CD14-positive monocyte (primary cell): ENCODE data around the gene HS3ST3B1. TPM values are rescaled to one million over a fixed set of nuclear protein-coding genes. Genes with fewer than 3 reads are reported as not detected.

Source experiments
- DNase-seq, 3 donors: peaks; one replicate each; pipeline ENCODE4 v3.0.0-alpha.2; 2011 to 2022
- H2AFZ ChIP-seq: 2 replicates; pipeline ENCODE4 v1.6.0; 2012; ENCODE audit warnings: mild to moderate bottlenecking, low read depth, low read length, inconsistent platforms; ENCODE audit not compliant: insufficient read depth, poor library complexity, severe bottlenecking
- H3K27ac ChIP-seq, 2 donors: 1 replicate in 1 of 2; 2 replicates in 1 of 2; pipeline ENCODE4 v1.5.1; 2012 to 2013; ENCODE audit warnings: low read length in 2 of 2, control low read depth in 1 of 2, inconsistent platforms in 1 of 2, low read depth in 1 of 2, mild to moderate bottlenecking in 1 of 2
- H3K27me3 ChIP-seq, 2 donors: one replicate each; pipeline versions ENCODE4 v1.6.0 to v1.6.1; 2011 to 2013; ENCODE audit warnings: low read length in 2 of 2; ENCODE audit not compliant: control insufficient read depth in 2 of 2, insufficient read depth in 2 of 2
- H3K36me3 ChIP-seq, 2 donors: replicated peaks in 1 of 2; 1 replicate in 1 of 2; 2 replicates in 1 of 2; pipeline versions ENCODE4 v1.5.1 to v1.6.1; 2012 to 2013; ENCODE audit warnings: low read length in 2 of 2, control low read depth in 1 of 2, inconsistent platforms in 1 of 2, mild to moderate bottlenecking in 1 of 2; ENCODE audit not compliant: insufficient read depth in 2 of 2, control insufficient read depth in 1 of 2
- H3K4me1 ChIP-seq, 2 donors: 1 replicate in 1 of 2; 2 replicates in 1 of 2; pipeline versions ENCODE4 v1.5.1 to v1.6.1; 2012 to 2013; ENCODE audit warnings: low read length in 2 of 2, control low read depth in 1 of 2, inconsistent platforms in 1 of 2, mild to moderate bottlenecking in 1 of 2, moderate library complexity in 1 of 2; ENCODE audit not compliant: insufficient read depth in 2 of 2, control insufficient read depth in 1 of 2
- H3K4me2 ChIP-seq: replicated peaks from 2 replicates; pipeline ENCODE3; 2012; ENCODE audit warnings: low read length, moderate library complexity, mild to moderate bottlenecking; ENCODE audit not compliant: poor library complexity, severe bottlenecking; ENCODE audit errors: extremely low read depth
- H3K4me3 ChIP-seq, 3 experiments: fragments of 200-600 bp in 1 of 3; sonication (generic) in 1 of 3; replicated peaks in 1 of 3; 1 replicate in 2 of 3; 2 replicates in 1 of 3; pipeline ENCODE4 v1.5.1; 2011 to 2013; ENCODE audit warnings: low read length in 3 of 3, mild to moderate bottlenecking in 3 of 3, control low read depth in 2 of 3, low read depth in 2 of 3, inconsistent platforms in 1 of 3, moderate library complexity in 1 of 3
- H3K79me2 ChIP-seq: 2 replicates; pipeline ENCODE4 v1.6.0; 2012; ENCODE audit warnings: mild to moderate bottlenecking, control low read depth, inconsistent platforms, low read length, moderate library complexity; ENCODE audit not compliant: insufficient read depth
- H3K9ac ChIP-seq: 2 replicates; pipeline ENCODE4 v1.6.0; 2017; ENCODE audit warnings: low read length, mild to moderate bottlenecking; ENCODE audit not compliant: insufficient read depth, poor library complexity, severe bottlenecking
- H3K9me3 ChIP-seq, 2 donors: replicated peaks in 1 of 2; 1 replicate in 1 of 2; 2 replicates in 1 of 2; pipeline versions ENCODE4 v1.5.1 to v1.6.1; 2012 to 2013; ENCODE audit warnings: low read length in 2 of 2, control low read depth in 1 of 2; ENCODE audit not compliant: control insufficient read depth in 1 of 2, insufficient read depth in 1 of 2
- H4K20me1 ChIP-seq: 2 replicates; pipeline ENCODE4 v1.6.0; 2012; ENCODE audit warnings: mild to moderate bottlenecking, low read length, control low read depth, moderate library complexity; ENCODE audit not compliant: insufficient read depth
- H3K27ac Mint-ChIP-seq, 7 donors: one replicate each; pipeline ENCODE4 v1.8.0; 2020; ENCODE audit warnings: mild to moderate bottlenecking in 7 of 7, mixed read lengths in 7 of 7, moderate library complexity in 6 of 7, inconsistent platforms in 2 of 7
- H3K27me3 Mint-ChIP-seq, 3 donors: one replicate each; pipeline ENCODE4 v1.8.0; 2021 to 2022; ENCODE audit warnings: low read depth in 3 of 3, mild to moderate bottlenecking in 3 of 3, mixed read lengths in 3 of 3, moderate library complexity in 3 of 3, inconsistent platforms in 1 of 3
- H3K36me3 Mint-ChIP-seq, 2 donors: one replicate each; pipeline ENCODE4 v1.8.0; 2020; ENCODE audit warnings: mixed read lengths in 2 of 2, inconsistent platforms in 1 of 2, mild to moderate bottlenecking in 1 of 2
- H3K4me1 Mint-ChIP-seq: one replicate; pipeline ENCODE4 v1.8.0; 2020; ENCODE audit warnings: mild to moderate bottlenecking, mixed read lengths
- H3K4me3 Mint-ChIP-seq, 2 donors: one replicate each; pipeline ENCODE4 v1.8.0; 2020; ENCODE audit warnings: mild to moderate bottlenecking in 2 of 2, mixed read lengths in 2 of 2, moderate library complexity in 1 of 2
- H3K9me3 Mint-ChIP-seq, 7 donors: one replicate each; pipeline ENCODE4 v1.8.0; 2020 to 2022; ENCODE audit warnings: mixed read lengths in 7 of 7, mild to moderate bottlenecking in 6 of 7, moderate library complexity in 6 of 7, inconsistent platforms in 2 of 7
- WGBS: methylation state at CpG from one replicate; pipeline ENCODE4 v1.1.5; 2013; ENCODE audit warnings: missing lambda C conversion rate; ENCODE audit not compliant: insufficient coverage; 5-methylcytosine and 5-hydroxymethylcytosine counted together
- intact Hi-C, 2 donors: fragments of 100-400 bp; cut with micrococcal nuclease; formaldehyde crosslinking; loops; one replicate each; pipeline versions ENCODE4 v1.15.0 to v1.15.1; 2023
- polyA minus RNA-seq: library from RNA; depleted of rRNA, polyadenylated mRNA; stranded (reverse); fragments of >200 nt; gene quantifications from 2 replicates; pipeline ENCODE4 v1.2.3, GENCODE V29; 2012
- polyA plus RNA-seq, 3 donors: library from polyadenylated mRNA; depleted of rRNA in 1 of 3; unstranded in 2 of 3; stranded (reverse) in 1 of 3; fragments of 300-500 nt in 2 of 3; fragments of >200 nt in 1 of 3; fragmentation: Illumina TruSeq in 2 of 3; gene quantifications; 1 replicate in 2 of 3; 2 replicates in 1 of 3; pipeline ENCODE4 v1.2.3, GENCODE V29; 2012 to 2021
- total RNA-seq, 12 experiments: library from RNA in 1 of 12; stranded (reverse) in 1 of 12; fragments of 120-200 nt in 1 of 12; gene quantifications; one replicate each; pipeline ENCODE4 v1.2.4 and lab custom pipeline; 2013 to 2026; ENCODE audit warnings: mixed read lengths in 6 of 12, inconsistent platforms in 1 of 12
- TF ChIP-seq, protein P1 (sequence below): fragments of 200-600 bp; IDR thresholded peaks from one replicate; pipeline ENCODE4 v1.8.0; 2022; ENCODE audit warnings: antibody characterized with exemption, mild to moderate bottlenecking

HS3ST3B1 gene
- total RNA-seq (2013) = 1.1 TPM
- under 1 TPM; 0.09 to 0.73 (median 0.32) TPM for polyA plus RNA-seq
- polyA minus RNA-seq = 4.4 and 6.5 TPM in 2 replicates
- total RNA-seq (lab: John Stamatoyannopoulos, UW) = 7.0 to 363 (median 13.3) reads per million in 11 experiments

DNA sequence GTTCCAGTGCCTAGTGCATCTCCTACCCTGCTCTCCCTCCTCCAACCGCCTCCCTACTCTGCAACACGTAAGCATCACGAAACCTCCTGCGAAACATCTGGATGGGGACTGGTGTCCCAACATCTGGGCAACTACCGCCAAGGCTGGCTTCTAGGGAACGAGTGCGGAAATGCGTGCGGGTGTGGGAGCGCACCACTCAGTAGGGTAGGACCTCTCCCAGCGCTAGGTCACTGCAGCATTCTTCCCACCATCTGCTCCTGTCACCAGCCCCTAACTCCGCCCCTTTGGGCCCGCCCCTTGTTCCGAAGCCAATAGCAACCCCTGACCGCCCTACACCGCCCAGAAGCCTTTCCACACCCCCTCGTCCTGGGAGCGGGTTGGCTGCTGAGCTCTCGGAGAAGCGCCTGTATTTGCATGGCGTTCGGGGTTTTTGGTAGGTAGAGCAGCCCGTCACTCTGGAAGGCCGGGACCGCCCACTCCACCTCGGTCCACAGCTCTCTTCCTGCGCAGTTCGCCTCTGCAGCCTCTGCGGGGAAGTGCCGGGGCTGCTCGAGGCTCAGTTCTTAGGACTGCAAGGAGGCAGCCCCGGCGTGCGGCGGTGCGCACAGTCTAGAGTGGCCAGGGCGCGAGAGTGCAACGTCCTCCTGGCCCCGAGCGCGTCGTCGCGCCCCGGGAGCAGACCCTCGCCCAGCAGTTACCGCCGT is at the start of gene HS3ST3B1:
Gene HS3ST3B1 (plus strand): TSS at position 507 of the 704 bp plus-strand sequence. CDS start 438 bp downstream, outside the sequence.
- Histone ChIP-seq H3K9ac (peak within 1 kb of the TSS; percentile 56), H3K4me2 (peak within 1 kb of the TSS; percentile 82), H3K36me3 (no peaks in the 10 kb centered on the region), H3K79me2 (peaks cover 12% of the 10 kb centered on the region), H3K4me3 (peak within 1 kb of the TSS; percentile 34 to 73 (median 54)), H3K9me3 (peaks cover 5 to 26% of the 10 kb centered on the region in 2 donors), H3K27ac (no peak within 1 kb of the TSS), H2AFZ (peak within 1 kb of the TSS; percentile 86), H3K27me3 (peaks cover 51 to 71% of the 10 kb centered on the region in 2 donors), H3K4me1 (peaks cover 56 to 69% of the 10 kb centered on the region in 2 donors), H4K20me1 (peaks cover 8% of the 10 kb centered on the region)
- TF ChIP-seq, protein P1, sequence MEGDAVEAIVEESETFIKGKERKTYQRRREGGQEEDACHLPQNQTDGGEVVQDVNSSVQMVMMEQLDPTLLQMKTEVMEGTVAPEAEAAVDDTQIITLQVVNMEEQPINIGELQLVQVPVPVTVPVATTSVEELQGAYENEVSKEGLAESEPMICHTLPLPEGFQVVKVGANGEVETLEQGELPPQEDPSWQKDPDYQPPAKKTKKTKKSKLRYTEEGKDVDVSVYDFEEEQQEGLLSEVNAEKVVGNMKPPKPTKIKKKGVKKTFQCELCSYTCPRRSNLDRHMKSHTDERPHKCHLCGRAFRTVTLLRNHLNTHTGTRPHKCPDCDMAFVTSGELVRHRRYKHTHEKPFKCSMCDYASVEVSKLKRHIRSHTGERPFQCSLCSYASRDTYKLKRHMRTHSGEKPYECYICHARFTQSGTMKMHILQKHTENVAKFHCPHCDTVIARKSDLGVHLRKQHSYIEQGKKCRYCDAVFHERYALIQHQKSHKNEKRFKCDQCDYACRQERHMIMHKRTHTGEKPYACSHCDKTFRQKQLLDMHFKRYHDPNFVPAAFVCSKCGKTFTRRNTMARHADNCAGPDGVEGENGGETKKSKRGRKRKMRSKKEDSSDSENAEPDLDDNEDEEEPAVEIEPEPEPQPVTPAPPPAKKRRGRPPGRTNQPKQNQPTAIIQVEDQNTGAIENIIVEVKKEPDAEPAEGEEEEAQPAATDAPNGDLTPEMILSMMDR = no peak
- Mint-ChIP-seq H3K4me3 (peak within 1 kb of the TSS; percentile 95), H3K27ac (peak within 1 kb of the TSS; percentile 37 to 89 (median 78)), H3K36me3 (peaks cover 7 to 21% of the 10 kb centered on the region in 2 donors), H3K9me3 (peaks cover 0 to 41% (median 26%) of the 10 kb centered on the region in 7 donors), H3K4me1 (peaks cover 65% of the 10 kb centered on the region), H3K27me3 (peaks cover 73 to 84% (median 79%) of the 10 kb centered on the region in 3 donors)
- DNase-seq = peak; percentile 95 to 99 (median 98)
- 0% methylated on average over 41 of the region's 49 CpGs for WGBS
- intact Hi-C loops = loop anchor here (5.0 to 10.0 kb wide), 11 partner anchors 62 to 963 kb away; partner anchors contain the start of gene COX10 (in 2 of the 2)

DNA sequence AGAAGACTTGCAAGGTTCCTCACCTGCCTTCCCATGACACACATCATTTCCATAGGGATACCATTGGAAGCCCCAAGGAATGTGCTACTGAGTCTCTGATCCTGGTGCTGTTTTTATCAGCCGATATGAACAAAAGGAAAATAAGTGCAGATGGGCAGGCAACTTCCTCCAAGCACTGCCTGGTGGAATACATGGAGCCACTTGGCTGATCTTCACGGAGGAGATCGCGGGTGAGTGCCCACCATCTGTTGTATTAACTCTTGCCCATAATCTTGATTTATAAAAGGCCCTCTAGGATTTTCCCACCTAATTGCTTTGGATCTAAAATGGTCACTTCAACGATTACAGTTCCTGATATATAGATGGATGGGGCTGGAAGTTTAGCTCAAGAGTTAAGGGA is 39.5 kb upstream of the HS3ST3B1 start:
- no peak for DNase-seq
- Mint-ChIP-seq H3K9me3 (peaks cover 0 to 14% (median 7%) of the 10 kb centered on the region in 7 donors), H3K27me3 (peaks cover 2 to 4% (median 2%) of the 10 kb centered on the region in 3 donors), H3K4me1 (no peaks in the 10 kb centered on the region), H3K36me3 (no peaks in the 10 kb centered on the region), H3K27ac (no peak overlapping the region), H3K4me3 (no peak overlapping the region)
- Histone ChIP-seq H3K36me3 (no peaks in the 10 kb centered on the region), H4K20me1 (no peaks in the 10 kb centered on the region), H3K27ac (no peak overlapping the region), H3K4me3 (no peak overlapping the region), H3K4me1 (no peaks in the 10 kb centered on the region), H2AFZ (no peak overlapping the region), H3K9me3 (no peaks in the 10 kb centered on the region), H3K79me2 (no peaks in the 10 kb centered on the region), H3K27me3 (no peaks in the 10 kb centered on the region), H3K4me2 (no peak overlapping the region), H3K9ac (no peak overlapping the region)
- TF ChIP-seq, protein P1 = no peak
- intact Hi-C loops = no loop called here
- 100% methylated on average over 1 of the region's 5 CpGs for WGBS
